ENCODE measurements around the gene EXOC6.

Gene EXOC6

GRCh38 chr10:92880917-92881316 is 32.6 kb downstream of the EXOC6 start:
- peak; percentile 59 for DNase-seq

GRCh38 chr10:92886334-92886961 is 38.1 kb downstream of the EXOC6 start:
- no peak for DNase-seq

GRCh38 chr10:92890471-92890870 is 42.2 kb downstream of the EXOC6 start:
- DNase-seq = peak; percentile 65

- no peak for DNase-seq
These were observed 43.8 kb downstream of the EXOC6 start for GRCh38 chr10:92891885-92892690.

- DNase-seq = no peak
These were observed 44.4 kb downstream of the EXOC6 start for GRCh38 chr10:92892691-92893054.

GRCh38 chr10:92894081-92894655 is 45.8 kb downstream of the EXOC6 start:
- no peak for DNase-seq

- no peak for DNase-seq
These were observed 49.6 kb downstream of the EXOC6 start for GRCh38 chr10:92897916-92898315.

- no peak for DNase-seq
These were observed 53.5 kb downstream of the EXOC6 start for GRCh38 chr10:92901819-92902251.

GRCh38 chr10:92903633-92904032 is 55.3 kb downstream of the EXOC6 start:
- no peak for DNase-seq

GRCh38 chr10:92907280-92907679 is 59.0 kb downstream of the EXOC6 start:
- no peak for DNase-seq

GRCh38 chr10:92912631-92913030 is 64.3 kb downstream of the EXOC6 start:
- DNase-seq = peak; percentile 85

GRCh38 chr10:92913973-92914372 is 65.7 kb downstream of the EXOC6 start:
- DNase-seq = no peak

GRCh38 chr10:92914478-92915325 is 66.4 kb downstream of the EXOC6 start:
- DNase-seq = peak; percentile 87

GRCh38 chr10:92915892-92916291 is 67.6 kb downstream of the EXOC6 start:
- no peak for DNase-seq

- no peak for DNase-seq
These were observed 68.1 kb downstream of the EXOC6 start for GRCh38 chr10:92916433-92916832.

GRCh38 chr10:92918603-92919002 is 70.3 kb downstream of the EXOC6 start:
- no peak for DNase-seq

GRCh38 chr10:92920866-92921265 is 72.5 kb downstream of the EXOC6 start:
- no peak for DNase-seq

GRCh38 chr10:92923416-92923815 is 75.1 kb downstream of the EXOC6 start:
- no peak for DNase-seq

- no peak for DNase-seq
These were observed 81.6 kb downstream of the EXOC6 start for GRCh38 chr10:92929896-92930295.

GRCh38 chr10:92931597-92931996 is 83.3 kb downstream of the EXOC6 start:
- DNase-seq = no peak

GRCh38 chr10:92937876-92938275 is 89.6 kb downstream of the EXOC6 start:
- DNase-seq = no peak

GRCh38 chr10:92938841-92939240 is 90.5 kb downstream of the EXOC6 start:
- DNase-seq = peak; percentile 25

GRCh38 chr10:92942226-92942625 is 93.9 kb downstream of the EXOC6 start:
- DNase-seq = no peak
